Measurements from ENCODE around the gene SLC25A10. TPM values are rescaled to one million over a fixed set of nuclear protein-coding genes. Genes with fewer than 3 reads are reported as not detected.

The SLC25A10 gene
- polyA plus RNA-seq, 1 donor from 2014 or later, result 8.7 TPM

- H3K4me3 ChIP-seq (ENCODE audit: low read length), result no peak overlapping the region
Observed at GRCh38 chr17:81676906-81677305, 35.2 kb upstream of the SLC25A10 start.

GRCh38 chr17:81680150-81680549 lies 31.9 kb upstream of the SLC25A10 start:
- no peak overlapping the region for H3K9ac ChIP-seq (ENCODE audit: low read length)
- H2AFZ ChIP-seq (ENCODE audit: low read depth, low read length), result no peak overlapping the region
- H3K9me3 ChIP-seq (ENCODE audit: low read length), result no peaks in the 10 kb centered on the region
- H4K20me1 ChIP-seq (ENCODE audit: insufficient read depth), result peaks cover 4% of the 10 kb centered on the region
- TF ChIP-seq SMC3 (conservative IDR thresholded peaks at IDR 0.05; ENCODE audit: poor library complexity) (no peak), TAF1 (IDR thresholded peaks at IDR 0.05; ENCODE audit: low read depth) (no peak), POLR2AphosphoS5 (IDR thresholded peaks at IDR 0.05) (no peak), EP300 (conservative IDR thresholded peaks at IDR 0.05; ENCODE audit: poor library complexity, severe bottlenecking) (no peak), MXI1 (conservative IDR thresholded peaks at IDR 0.05; ENCODE audit: poor library complexity, severe bottlenecking) (no peak), EZH2 (IDR thresholded peaks at IDR 0.05; ENCODE audit: borderline replicate concordance, insufficient read depth, low read length, poor library complexity, severe bottlenecking) (no peak), CTCF (IDR thresholded peaks at IDR 0.05; ENCODE audit: poor library complexity, severe bottlenecking) (no peak), REST (IDR thresholded peaks at IDR 0.05; ENCODE audit: borderline replicate concordance) (no peak), RAD21 (conservative IDR thresholded peaks at IDR 0.05) (no peak)
- H3K4me2 ChIP-seq (ENCODE audit: low read length), result no peak overlapping the region
- H3F3A ChIP-seq (ENCODE audit: insufficient read depth, low read length, poor library complexity, severe bottlenecking), result no peaks in the 10 kb centered on the region
- H3K36me3 ChIP-seq (ENCODE audit: insufficient read depth, low read length), result no peaks in the 10 kb centered on the region
- no peak overlapping the region for H3K4me3 ChIP-seq (ENCODE audit: low read length)
- H3K27me3 ChIP-seq (ENCODE audit: insufficient read depth, low read depth, low read length), result no peaks in the 10 kb centered on the region
- H3K27ac ChIP-seq (ENCODE audit: low read length), result no peak overlapping the region
- no peaks in the 10 kb centered on the region for H3K9me2 ChIP-seq (ENCODE audit: insufficient read depth, low read length)
- peaks cover 32% of the 10 kb centered on the region for H3K79me2 ChIP-seq (replicated peaks; ENCODE audit: insufficient read depth, low read length)

More at GRCh38 chr17:81676906-81677305, 35.2 kb upstream of the SLC25A10 start:
- Histone ChIP-seq H3K4me2 (ENCODE audit: low read length) (no peak overlapping the region), H4K20me1 (ENCODE audit: insufficient read depth) (no peaks in the 10 kb centered on the region), H3K27me3 (ENCODE audit: insufficient read depth, low read depth, low read length) (no peaks in the 10 kb centered on the region), H3K79me2 (replicated peaks; ENCODE audit: insufficient read depth, low read length) (peaks cover 5% of the 10 kb centered on the region), H3K9me2 (ENCODE audit: insufficient read depth, low read length) (no peaks in the 10 kb centered on the region), H3K36me3 (ENCODE audit: insufficient read depth, low read length) (no peaks in the 10 kb centered on the region), H3F3A (ENCODE audit: insufficient read depth, low read length, poor library complexity, severe bottlenecking) (no peaks in the 10 kb centered on the region), H3K27ac (ENCODE audit: low read length) (no peak overlapping the region), H3K9ac (ENCODE audit: low read length) (no peak overlapping the region), H2AFZ (ENCODE audit: low read depth, low read length) (no peak overlapping the region), H3K9me3 (ENCODE audit: low read length) (no peaks in the 10 kb centered on the region)
- TF ChIP-seq REST (IDR thresholded peaks at IDR 0.05; ENCODE audit: borderline replicate concordance) (no peak), POLR2AphosphoS5 (IDR thresholded peaks at IDR 0.05) (no peak)

All from neural cell (in vitro differentiated cells).